Cardiac fibroblast (primary cell): ENCODE data around the gene COLEC12.

ENCODE experiments used
- DNase-seq, 2 donors: peaks; one replicate each; pipeline versions ENCODE4 v3.0.0 to v3.0.0-alpha.2; 2010; ENCODE audit warnings: low read depth in 2 of 2
- H3K4me3 ChIP-seq, 2 donors: replicated peaks in 1 of 2; 1 replicate in 1 of 2; 2 replicates in 1 of 2; pipeline ENCODE4 v1.5.1; 2011; ENCODE audit warnings: low read depth in 2 of 2, low read length in 2 of 2, mild to moderate bottlenecking in 2 of 2, moderate library complexity in 1 of 2
- TF ChIP-seq, protein P1 (sequence below): IDR thresholded peaks from one replicate; pipeline ENCODE4 v1.5.1; 2011; ENCODE audit warnings: low read depth, mild to moderate bottlenecking, low read length, inconsistent platforms

The COLEC12 gene

DNA sequence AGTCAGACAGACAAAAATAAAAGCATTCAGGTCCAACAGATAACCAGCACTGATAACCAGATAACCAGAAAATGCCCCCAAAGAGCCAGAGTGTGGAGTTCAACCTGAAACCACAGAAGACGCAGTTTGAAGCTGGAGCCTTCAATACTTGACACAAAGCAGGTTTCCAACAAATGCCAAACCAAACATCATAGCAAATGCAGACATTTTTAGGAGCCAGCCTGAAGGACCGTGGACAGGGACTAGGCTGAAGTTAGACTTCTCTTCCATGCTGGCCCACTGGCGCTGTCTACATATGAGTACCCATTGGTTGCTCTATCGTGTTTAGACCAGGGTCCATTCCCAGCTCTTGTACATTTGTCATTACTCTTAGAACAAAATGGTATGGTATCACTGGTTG is 9.9 kb downstream of the COLEC12 start:
- TF ChIP-seq, protein P1, sequence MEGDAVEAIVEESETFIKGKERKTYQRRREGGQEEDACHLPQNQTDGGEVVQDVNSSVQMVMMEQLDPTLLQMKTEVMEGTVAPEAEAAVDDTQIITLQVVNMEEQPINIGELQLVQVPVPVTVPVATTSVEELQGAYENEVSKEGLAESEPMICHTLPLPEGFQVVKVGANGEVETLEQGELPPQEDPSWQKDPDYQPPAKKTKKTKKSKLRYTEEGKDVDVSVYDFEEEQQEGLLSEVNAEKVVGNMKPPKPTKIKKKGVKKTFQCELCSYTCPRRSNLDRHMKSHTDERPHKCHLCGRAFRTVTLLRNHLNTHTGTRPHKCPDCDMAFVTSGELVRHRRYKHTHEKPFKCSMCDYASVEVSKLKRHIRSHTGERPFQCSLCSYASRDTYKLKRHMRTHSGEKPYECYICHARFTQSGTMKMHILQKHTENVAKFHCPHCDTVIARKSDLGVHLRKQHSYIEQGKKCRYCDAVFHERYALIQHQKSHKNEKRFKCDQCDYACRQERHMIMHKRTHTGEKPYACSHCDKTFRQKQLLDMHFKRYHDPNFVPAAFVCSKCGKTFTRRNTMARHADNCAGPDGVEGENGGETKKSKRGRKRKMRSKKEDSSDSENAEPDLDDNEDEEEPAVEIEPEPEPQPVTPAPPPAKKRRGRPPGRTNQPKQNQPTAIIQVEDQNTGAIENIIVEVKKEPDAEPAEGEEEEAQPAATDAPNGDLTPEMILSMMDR, result no peak
- no peak overlapping the region for H3K4me3 ChIP-seq
- DNase-seq, result no peak

DNA sequence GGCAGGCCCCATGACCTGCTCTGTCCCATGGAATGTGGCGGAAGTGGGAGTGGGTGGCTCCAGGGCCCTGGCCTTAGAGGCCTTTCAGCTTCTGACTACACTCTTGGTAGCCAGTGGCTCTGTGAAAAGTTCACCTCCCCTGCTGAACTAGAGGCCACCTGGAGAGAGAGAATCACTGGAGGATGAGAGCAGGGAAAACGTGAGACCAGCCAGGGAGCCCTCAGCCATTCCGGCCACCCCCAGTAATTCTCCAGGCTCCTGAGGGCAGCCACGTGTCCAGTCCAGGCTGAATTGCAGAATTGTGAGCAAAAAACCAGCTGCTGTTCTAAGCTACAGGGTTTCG is 10.5 kb downstream of the COLEC12 start:
- DNase-seq, result no peak
- no peak overlapping the region for H3K4me3 ChIP-seq
- TF ChIP-seq, protein P1, result no peak

DNA sequence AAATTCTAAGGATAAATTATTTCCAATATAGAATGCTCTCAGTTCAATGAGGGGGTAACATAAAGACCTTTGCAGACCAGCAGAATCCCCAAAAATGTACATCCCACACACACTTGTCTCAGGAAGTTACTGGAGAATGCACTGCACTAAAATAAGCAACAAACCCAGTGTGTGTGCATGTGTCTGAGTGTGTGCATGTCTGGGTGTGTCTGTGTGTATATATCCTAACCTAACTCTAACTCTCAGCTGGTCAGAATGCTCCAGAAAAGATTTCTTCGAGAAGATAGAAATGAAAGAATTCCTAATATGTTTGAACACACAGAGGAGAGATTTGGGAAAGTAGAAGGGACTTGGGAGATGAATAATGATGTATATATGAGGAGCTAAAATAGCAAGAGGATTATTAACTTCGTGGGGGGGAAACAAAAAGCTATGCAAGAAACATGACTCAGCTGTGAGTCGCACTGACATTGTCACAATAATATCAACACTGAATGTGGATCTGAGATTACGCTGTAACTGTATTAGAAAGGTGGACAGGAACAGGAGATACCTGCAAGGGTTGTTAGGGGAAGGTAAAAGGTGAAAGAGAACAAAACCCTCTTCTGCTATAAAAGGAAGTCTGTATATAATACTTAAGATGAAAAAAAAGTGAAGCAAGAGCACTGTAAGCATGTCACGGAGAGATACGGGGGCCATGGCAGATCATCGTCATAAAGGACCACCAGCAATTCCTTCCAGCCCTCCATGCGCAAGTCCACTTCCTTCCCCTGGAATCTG is 11.1 kb downstream of the COLEC12 start:
- DNase-seq, result peak; percentile 54 to 78
- H3K4me3 ChIP-seq, result no peak overlapping the region
- TF ChIP-seq, protein P1, result no peak

DNA sequence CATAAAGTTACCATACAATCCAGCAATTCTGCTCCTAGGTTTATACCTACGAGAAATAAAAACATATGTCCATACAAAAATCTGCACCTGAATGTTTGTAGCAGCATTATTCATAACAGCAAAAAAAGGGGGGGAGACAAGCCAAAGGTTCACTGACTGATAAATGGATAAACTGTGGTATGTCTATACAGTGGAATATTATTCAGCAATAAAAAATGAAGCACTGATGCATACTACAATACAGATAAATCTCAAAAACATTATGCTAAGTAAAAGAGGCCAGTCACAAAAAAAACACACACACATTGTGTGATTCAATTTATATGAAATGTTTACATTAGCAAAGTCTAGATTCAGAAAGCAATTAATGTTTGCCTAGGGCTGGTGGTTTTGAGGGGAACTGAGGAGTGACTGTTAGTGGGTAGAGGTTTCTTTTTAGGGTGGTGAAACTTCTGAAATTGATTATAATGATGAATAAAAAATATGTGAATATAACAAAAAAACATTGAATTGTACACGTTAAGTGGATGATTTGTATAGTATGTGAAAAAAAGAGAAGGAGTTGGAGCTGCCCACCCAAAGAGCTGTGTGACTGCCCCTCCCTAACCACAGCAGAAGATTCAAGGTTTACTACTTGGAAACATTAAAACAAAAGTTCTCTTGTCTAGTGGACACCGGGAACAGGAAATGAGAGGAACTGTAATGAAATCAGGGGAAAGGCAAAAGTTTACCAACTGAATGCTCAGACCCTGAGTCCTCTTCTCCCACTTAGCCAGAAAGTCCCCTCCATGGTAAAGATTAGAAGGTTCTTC is 13.4 kb downstream of the COLEC12 start:
- H3K4me3 ChIP-seq, result no peak overlapping the region
- peak in 1 of 2 donors; percentile 36 for DNase-seq
- TF ChIP-seq, protein P1, result no peak

DNA sequence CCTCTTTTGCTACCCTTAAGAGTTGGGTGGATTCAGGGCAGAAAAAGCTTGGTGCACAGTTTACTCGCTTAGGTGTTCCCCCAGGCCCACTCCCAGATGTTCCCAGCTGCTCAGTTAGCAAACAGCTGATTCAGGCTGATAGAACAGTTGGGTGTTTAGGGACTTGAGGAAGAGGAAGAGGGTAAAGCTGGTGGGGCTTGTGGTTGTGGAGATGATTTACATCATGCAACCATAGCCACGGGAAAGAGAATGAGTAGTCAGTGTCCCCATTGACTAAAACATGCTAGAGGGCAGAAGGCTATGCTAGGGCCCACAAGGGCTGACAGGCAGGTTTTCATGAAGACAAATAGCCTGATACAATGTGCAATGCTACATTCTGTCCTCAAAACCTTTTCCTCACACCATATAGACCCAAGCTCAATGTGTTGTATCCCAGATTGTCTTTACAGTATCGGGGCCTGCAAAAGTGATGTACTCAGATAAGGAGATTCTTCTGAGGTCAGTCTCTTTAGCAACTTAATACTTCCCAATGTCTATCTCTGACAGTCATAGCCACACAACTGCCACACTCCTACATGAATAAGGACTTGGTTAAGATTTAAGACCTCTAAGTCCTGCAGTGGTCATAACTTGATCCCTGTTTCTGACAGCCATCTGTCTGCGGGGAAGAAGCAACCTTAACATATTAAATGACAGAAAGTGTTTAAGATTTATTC is 15.6 kb downstream of the COLEC12 start:
- TF ChIP-seq, protein P1, result no peak
- no peak overlapping the region for H3K4me3 ChIP-seq
- no peak for DNase-seq

DNA sequence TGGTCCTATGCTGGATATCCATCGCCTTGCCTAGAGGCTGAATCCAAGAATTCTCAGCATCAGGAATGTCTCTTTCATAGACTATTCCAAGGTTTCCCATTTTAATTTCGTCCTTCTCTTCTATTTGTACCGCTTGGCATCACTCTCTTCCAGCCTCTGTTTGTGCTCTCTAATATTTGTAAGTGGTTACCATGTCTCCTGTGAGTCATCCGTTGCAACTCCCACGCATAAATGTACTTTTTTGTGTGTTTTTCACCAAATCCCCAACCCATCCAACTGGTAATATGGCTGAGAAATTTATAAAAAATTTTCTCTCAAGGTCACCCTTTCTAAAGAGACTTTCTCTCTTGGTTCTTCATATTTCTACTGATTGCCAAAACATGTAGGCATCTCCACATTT is 21.8 kb downstream of the COLEC12 start:
- no peak overlapping the region for H3K4me3 ChIP-seq
- DNase-seq, result peak; percentile 89 to 90
- TF ChIP-seq, protein P1, result no peak
